Erythroblast (primary cell): ENCODE measurements around the gene PYCARD.
A peak's percentile ranks its signal among the peaks of the same experiment; 100 is the strongest.

Experiments used
- DNase-seq, 2 experiments: peaks; one replicate each; lab custom pipeline; 2025; lab: John Stamatoyannopoulos, UW
- GATA1 ChIP-seq: IDR thresholded peaks from 2 replicates; pipeline ENCODE4 v1.6.1; 2011; ENCODE audit warnings: low read depth, mild to moderate bottlenecking, control low read depth, low read length, moderate library complexity
- POLR2A ChIP-seq: IDR thresholded peaks from 2 replicates; pipeline ENCODE4 v1.6.1; 2011; ENCODE audit warnings: mild to moderate bottlenecking, low read length

The PYCARD gene

DNA sequence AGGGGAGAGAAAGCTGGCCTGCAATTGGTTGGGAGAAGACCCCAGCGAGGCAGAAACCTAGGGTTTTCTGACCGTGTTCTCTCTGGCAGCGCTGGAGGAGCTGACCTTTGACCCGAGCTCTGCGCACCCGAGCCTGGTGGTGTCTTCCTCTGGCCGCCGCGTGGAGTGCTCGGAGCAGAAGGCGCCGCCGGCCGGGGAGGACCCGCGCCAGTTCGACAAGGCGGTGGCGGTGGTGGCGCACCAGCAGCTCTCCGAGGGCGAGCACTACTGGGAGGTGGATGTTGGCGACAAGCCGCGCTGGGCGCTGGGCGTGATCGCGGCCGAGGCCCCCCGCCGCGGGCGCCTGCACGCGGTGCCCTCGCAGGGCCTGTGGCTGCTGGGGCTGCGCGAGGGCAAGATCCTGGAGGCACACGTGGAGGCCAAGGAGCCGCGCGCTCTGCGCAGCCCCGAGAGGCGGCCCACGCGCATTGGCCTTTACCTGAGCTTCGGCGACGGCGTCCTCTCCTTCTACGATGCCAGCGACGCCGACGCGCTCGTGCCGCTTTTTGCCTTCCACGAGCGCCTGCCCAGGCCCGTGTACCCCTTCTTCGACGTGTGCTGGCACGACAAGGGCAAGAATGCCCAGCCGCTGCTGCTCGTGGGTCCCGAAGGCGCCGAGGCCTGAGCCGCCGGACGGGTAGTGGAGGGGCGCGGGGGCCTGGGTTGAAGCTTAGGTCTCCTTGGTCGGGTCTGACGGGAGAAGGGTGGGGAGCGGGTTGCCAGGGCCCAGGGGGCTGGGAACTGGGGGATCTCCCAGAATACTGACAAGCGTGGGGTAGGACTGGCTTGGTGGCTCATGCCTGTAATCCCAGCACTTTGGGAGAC lies 21.8 kb upstream of the PYCARD start:
- no peak for DNase-seq
- TF ChIP-seq GATA1 (no peak), POLR2A (no peak)

- TF ChIP-seq POLR2A (no peak), GATA1 (no peak)
- no peak for DNase-seq
Observed at GRCh38 chr16:31223044-31223443, 20.5 kb upstream of the PYCARD start.

GRCh38 chr16:31221357-31222160 lies 19.0 kb upstream of the PYCARD start:
- no peak for TF ChIP-seq GATA1
- DNase-seq: no peak

- no peak for DNase-seq
- TF ChIP-seq POLR2A (no peak), GATA1 (no peak)
Observed at GRCh38 chr16:31219154-31219741, 16.7 kb upstream of the PYCARD start.

DNA sequence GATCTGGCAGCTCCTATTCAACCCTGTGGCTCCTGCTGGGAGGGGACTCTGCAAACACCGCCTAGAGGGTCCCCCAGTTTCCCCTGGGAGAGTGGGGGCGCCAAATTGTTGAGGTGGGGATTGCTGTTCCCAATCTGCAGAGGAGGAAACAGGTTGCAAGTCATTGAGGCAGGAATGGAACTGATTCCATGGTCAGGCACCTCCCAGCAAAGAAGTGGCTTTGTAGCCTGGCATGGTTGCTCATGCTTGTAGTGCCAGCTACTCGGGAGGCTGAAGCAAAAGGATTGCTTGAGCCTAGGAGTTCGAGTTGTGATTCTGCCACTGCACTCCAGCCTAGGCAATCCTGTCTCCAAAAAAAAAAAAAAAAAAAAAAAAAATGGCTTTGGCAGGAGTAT lies 14.6 kb upstream of the PYCARD start:
- TF ChIP-seq GATA1 (no peak), POLR2A (no peak)
- DNase-seq: no peak

DNA sequence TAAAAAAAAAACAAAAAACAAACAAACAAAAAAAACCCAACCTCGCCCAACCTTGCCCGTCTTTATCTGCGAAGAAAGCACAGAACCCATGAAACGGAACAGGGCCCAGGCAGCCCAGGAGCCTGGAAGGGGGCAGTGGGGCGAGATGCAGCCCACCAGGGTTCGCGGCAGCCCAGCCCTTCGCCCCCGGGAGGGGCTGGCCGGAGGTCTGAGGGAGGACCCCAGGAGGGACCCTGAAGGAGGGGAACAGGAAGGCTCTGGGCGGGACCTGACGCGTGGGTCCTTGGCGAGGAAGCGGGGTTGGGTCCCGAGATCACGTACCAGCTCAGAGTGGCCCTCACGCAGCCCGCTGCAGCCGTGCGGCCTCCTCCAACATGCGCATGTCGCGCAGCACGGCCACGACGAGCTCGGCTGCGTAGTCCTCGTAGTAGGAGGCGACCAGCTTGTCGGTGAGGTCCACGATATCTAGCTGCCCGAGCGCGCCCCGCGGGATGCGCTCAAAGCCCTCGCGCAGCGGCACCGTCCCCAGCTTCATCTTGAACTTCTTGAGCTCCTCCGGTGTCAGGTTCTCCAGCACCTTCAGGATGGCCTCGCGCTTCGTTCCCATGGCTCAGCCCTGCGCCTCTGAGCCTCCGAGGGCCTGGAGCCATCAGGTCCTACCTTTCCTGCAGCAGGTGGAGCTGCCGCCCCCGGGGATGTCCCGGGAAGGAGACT lies 14.0 kb upstream of the PYCARD start, which contains the start of gene PYDC1:
Gene PYDC1 (minus strand): TSS at position 714 of the 714 bp plus-strand sequence. CDS start 107 bp downstream, at position 607.
- no peak for DNase-seq
- TF ChIP-seq POLR2A (no peak), GATA1 (no peak)

DNA sequence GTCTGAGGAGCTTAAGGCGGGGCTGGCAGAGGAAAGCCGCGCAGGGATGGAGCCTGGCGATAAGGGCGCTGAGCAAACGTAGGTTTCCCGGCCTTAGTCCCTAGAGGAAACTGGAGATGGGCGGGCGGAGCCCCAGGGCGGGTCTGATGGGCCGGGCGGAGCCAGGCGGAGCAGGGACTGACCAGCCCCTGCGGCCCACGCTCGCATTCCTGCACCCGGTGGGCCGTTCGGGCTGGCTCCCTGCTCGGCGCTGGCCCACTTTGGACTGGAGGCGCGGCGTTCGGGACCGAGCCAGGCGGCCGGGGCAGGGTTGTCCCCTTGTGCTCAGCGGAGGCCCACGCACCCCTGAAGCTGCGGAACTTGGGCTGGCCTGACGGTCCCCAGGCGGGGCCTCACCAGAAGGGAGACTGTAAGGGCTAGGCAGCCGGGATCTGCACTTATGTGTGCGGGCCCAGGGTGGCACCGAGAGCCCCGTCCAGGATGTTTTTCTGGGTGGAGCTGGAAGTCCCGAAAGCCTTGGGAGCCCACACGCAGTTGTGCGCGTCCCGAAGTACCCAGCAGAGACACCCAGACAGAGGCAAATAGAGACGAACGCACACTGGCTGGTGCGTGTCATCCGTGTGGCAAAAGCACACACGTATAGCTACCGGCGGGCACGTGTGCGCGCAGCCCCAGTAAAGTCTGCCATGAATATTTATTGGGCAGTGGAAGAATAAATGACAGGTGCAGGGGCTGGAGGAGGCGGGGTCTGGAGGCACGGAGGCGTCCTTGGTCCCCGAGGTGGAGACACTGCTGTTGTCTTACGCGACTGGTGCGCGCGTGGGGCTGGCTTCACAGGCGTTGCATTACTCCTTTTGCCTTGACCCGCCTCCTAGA lies 13.0 kb upstream of the PYCARD start:
- no peak for TF ChIP-seq GATA1
- TF ChIP-seq POLR2A: no peak
- no peak for DNase-seq

- DNase-seq: no peak
- TF ChIP-seq POLR2A (no peak), GATA1 (no peak)
Observed at GRCh38 chr16:31214708-31215286, 12.2 kb upstream of the PYCARD start.

- no peak for TF ChIP-seq GATA1
- no peak for TF ChIP-seq POLR2A
- no peak for DNase-seq
Observed at GRCh38 chr16:31213877-31214707, 11.5 kb upstream of the PYCARD start, which contains the start of gene TRIM72. Gene TRIM72, plus strand, starts transcription at chr16:31214119. Its CDS starts 620 bp downstream, at chr16:31214739.

DNA sequence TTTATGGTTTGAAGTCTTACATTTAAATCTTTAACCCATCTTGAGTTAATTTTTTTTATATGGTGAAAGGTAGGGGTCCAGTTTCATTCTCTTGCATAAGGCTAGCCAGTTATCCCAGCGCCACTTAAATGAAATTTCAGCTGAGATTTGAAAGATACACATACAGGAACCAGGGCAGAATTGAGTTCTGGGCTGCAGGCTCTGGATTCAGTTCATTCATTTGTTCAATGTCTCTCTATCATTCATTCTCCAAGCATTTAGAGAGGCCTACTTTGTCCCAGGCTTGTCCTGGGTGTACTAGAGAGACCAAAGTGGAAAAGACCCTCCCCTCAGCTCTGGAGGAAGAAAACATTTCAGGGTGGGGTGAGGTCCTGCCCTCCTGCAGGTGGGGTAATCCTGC lies 10.8 kb upstream of the PYCARD start:
- DNase-seq: no peak
- TF ChIP-seq POLR2A (no peak), GATA1 (no peak)

DNA sequence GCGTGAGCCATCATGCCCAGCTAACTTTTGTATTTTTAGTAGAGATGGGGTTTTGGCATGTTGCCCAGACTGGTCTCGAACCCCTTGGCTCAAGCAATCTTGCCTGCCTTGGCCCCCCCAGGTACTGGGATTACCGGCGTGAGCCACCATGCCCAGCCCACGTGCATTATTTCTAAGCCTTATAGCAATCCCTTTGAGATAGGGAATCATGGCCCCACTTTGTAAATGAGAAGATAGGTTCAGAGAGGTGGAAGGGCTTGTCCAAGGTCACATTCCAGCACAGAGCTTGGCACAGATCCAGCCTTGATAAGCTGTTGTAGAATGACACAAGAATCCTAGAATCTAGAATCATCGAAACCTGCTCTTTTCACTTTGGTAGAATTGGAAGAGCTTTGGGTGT lies 4.2 kb upstream of the PYCARD start:
- TF ChIP-seq POLR2A: no peak
- TF ChIP-seq GATA1: no peak
- peak in 1 of 2 experiments; percentile 36 for DNase-seq
